ENCODE results near the gene SNX7. TPM values are rescaled to one million over a fixed set of nuclear protein-coding genes. Genes with fewer than 3 reads are reported as not detected.

Gene SNX7
- total RNA-seq, 2 donors from 2014 or later = 0.99 to 2.1 TPM

- DNase-seq = no peak
- H3K4me3 Mint-ChIP-seq = no peak overlapping the region
- peaks cover 5% of the 10 kb centered on the region for H3K27me3 Mint-ChIP-seq
- no peak for ATAC-seq
- no peak overlapping the region for H3K27ac Mint-ChIP-seq
- H3K36me3 Mint-ChIP-seq (ENCODE audit: low read depth) = peaks cover 3% of the 10 kb centered on the region
- no peaks in the 10 kb centered on the region for H3K9me3 ChIP-seq (ENCODE audit: control insufficient read depth, low read length, poor library complexity, severe bottlenecking)
- H3K4me1 Mint-ChIP-seq = peaks cover 8% of the 10 kb centered on the region
Observed at GRCh38 chr1:98761219-98761865, 99.8 kb downstream of the SNX7 start.

- no peaks in the 10 kb centered on the region for H3K9me3 ChIP-seq (ENCODE audit: control insufficient read depth, low read length, poor library complexity, severe bottlenecking)
- Mint-ChIP-seq H3K27ac (no peak overlapping the region), H3K4me3 (no peak overlapping the region), H3K36me3 (ENCODE audit: low read depth) (peaks cover 3% of the 10 kb centered on the region), H3K4me1 (peaks cover 10% of the 10 kb centered on the region), H3K27me3 (peaks cover 5% of the 10 kb centered on the region)
- DNase-seq = no peak
- ATAC-seq = no peak
Observed at GRCh38 chr1:98763488-98764150, 102.1 kb downstream of the SNX7 start.

DNA sequence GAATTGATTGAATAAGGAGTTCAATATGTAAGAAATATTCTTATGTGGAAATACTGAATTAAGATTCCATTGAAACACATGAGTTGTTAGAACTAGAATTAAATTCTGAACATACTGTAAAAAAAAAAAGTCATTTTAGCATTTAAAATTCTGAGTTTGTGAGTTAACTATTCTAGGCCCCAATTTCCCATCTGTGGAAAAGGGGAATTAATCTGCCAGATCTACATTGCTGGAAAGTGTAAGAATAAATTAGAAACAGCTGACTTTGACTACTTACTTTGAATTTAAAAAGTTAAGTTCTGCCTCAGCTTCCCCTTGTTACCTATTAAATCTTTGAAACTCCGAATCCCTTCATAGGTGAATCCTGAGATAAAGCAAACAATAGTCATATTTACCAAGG lies 103.0 kb downstream of the SNX7 start:
- H3K27ac Mint-ChIP-seq = no peak overlapping the region
- H3K27me3 Mint-ChIP-seq = peaks cover 5% of the 10 kb centered on the region
- no peaks in the 10 kb centered on the region for H3K9me3 ChIP-seq (ENCODE audit: control insufficient read depth, low read length, poor library complexity, severe bottlenecking)
- no peak overlapping the region for H3K4me3 Mint-ChIP-seq
- ATAC-seq (no peak), DNase-seq (no peak)
- peaks cover 10% of the 10 kb centered on the region for H3K4me1 Mint-ChIP-seq
- H3K36me3 Mint-ChIP-seq (ENCODE audit: low read depth) = peaks cover 3% of the 10 kb centered on the region

- no peak for DNase-seq
- no peak overlapping the region for H3K4me3 Mint-ChIP-seq
- H3K4me1 Mint-ChIP-seq = peaks cover 11% of the 10 kb centered on the region
- no peak overlapping the region for H3K27ac Mint-ChIP-seq
- H3K9me3 ChIP-seq (ENCODE audit: control insufficient read depth, low read length, poor library complexity, severe bottlenecking) = no peaks in the 10 kb centered on the region
- no peak for ATAC-seq
- peaks cover 4% of the 10 kb centered on the region for H3K27me3 Mint-ChIP-seq
- peaks cover 3% of the 10 kb centered on the region for H3K36me3 Mint-ChIP-seq (ENCODE audit: low read depth)
Observed at GRCh38 chr1:98766255-98766654, 104.7 kb downstream of the SNX7 start.

DNA sequence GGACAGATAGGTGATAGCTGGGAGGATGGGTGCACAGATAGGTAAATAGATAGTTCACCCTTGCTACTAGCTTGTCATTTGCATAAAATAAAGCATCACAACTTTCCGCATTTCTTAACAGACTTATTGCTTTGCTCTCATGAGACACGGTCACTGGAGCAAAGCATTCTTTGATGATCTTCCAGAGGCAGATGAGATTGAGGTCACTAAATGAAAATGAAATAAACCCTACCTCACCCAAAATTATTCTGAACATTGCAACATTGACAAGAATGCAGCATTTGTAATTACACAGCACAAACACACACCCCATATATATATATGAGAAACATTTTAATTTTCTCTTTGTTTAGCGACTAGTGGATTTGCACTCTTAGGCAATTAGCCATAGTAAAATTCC lies 107.6 kb downstream of the SNX7 start:
- DNase-seq (no peak), ATAC-seq (no peak)
- Mint-ChIP-seq H3K27ac (no peak overlapping the region), H3K4me1 (peaks cover 5% of the 10 kb centered on the region), H3K4me3 (no peak overlapping the region), H3K27me3 (peaks cover 5% of the 10 kb centered on the region), H3K36me3 (ENCODE audit: low read depth) (no peaks in the 10 kb centered on the region)
- H3K9me3 ChIP-seq (ENCODE audit: control insufficient read depth, low read length, poor library complexity, severe bottlenecking) = no peaks in the 10 kb centered on the region

DNA sequence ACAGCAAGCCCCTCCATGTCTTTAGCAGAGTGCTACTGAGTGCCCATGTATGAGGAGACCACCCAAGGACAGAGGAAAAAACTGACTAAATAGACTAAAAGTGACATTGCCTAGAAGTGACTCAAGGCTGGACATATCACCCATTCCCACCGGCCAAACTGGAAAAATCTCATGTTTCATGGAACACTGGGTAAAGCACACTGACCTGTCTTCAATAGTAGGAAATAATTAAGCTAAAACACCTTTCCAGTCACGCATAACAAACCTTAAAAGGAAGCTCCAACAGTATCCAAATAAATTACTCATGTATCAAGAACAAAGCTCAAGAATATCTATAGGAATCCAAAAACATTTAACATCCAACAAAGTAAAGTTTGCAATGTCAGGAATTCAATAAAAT lies 120.4 kb downstream of the SNX7 start:
- H3K4me1 Mint-ChIP-seq = no peaks in the 10 kb centered on the region
- H3K27ac Mint-ChIP-seq = no peak overlapping the region
- no peaks in the 10 kb centered on the region for H3K9me3 ChIP-seq (ENCODE audit: control insufficient read depth, low read length, poor library complexity, severe bottlenecking)
- H3K27me3 Mint-ChIP-seq = peaks cover 19% of the 10 kb centered on the region
- DNase-seq (no peak), ATAC-seq (no peak)
- H3K4me3 Mint-ChIP-seq = no peak overlapping the region
- H3K36me3 Mint-ChIP-seq (ENCODE audit: low read depth) = peaks cover under 1% of the 10 kb centered on the region

DNA sequence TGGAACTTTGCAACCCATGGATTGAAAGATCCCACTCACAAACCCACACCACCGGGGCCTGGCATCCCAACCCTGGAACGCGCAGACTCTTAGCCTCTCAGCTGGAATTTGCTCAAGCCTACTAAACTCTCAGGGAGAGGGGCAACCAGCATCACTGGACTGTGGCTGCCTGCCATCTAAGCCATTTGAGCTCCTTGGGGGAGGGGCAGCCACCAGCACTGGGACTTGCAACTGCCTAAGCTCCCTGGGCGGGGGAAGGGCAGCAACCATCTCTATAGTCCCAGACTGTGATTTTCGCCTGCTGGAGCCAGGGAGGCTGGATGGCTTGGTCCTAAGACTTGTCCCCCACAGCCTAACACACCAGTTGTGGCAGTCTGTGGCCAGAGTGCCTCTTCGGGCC lies 122.3 kb downstream of the SNX7 start:
- Mint-ChIP-seq H3K4me1 (no peaks in the 10 kb centered on the region), H3K27ac (no peak overlapping the region), H3K4me3 (no peak overlapping the region), H3K27me3 (peaks cover 13% of the 10 kb centered on the region), H3K36me3 (ENCODE audit: low read depth) (peaks cover 3% of the 10 kb centered on the region)
- no peaks in the 10 kb centered on the region for H3K9me3 ChIP-seq (ENCODE audit: control insufficient read depth, low read length, poor library complexity, severe bottlenecking)
- ATAC-seq = no peak
- no peak for DNase-seq

- no peak overlapping the region for H3K4me3 Mint-ChIP-seq
- DNase-seq = no peak
- H3K36me3 Mint-ChIP-seq (ENCODE audit: low read depth) = peaks cover 3% of the 10 kb centered on the region
Observed at GRCh38 chr1:98791498-98791897, 130.0 kb downstream of the SNX7 start.

DNA sequence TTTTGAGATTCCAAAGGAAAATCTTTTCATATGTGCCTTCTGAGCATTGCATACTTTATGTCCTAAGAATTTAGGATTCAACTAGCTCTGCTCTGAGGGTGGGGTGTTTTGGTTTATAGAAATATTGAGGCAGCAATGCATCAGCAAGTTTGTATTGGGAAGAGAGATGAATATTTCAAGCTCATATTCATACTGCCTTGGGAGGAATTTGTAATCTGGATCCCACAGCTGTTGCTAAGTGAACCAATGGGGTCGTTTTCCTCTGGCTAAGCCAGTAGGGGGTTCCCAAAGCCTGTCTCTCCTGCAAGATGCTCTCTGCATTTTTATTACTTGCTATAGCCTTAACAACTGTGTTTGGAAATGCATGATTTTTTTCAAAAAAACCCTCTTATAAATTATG lies 130.6 kb downstream of the SNX7 start:
- no peaks in the 10 kb centered on the region for H3K9me3 ChIP-seq (ENCODE audit: control insufficient read depth, low read length, poor library complexity, severe bottlenecking)
- H3K4me3 Mint-ChIP-seq = no peak overlapping the region
- H3K36me3 Mint-ChIP-seq (ENCODE audit: low read depth) = peaks cover under 1% of the 10 kb centered on the region
- H3K27ac Mint-ChIP-seq = no peak overlapping the region
- DNase-seq (no peak), ATAC-seq (no peak)
- peaks cover 15% of the 10 kb centered on the region for H3K4me1 Mint-ChIP-seq
- H3K27me3 Mint-ChIP-seq = no peaks in the 10 kb centered on the region

More at GRCh38 chr1:98791498-98791897, 130.0 kb downstream of the SNX7 start:
- Mint-ChIP-seq H3K4me1 (peaks cover 9% of the 10 kb centered on the region), H3K27ac (no peak overlapping the region), H3K27me3 (no peaks in the 10 kb centered on the region)
- no peak for ATAC-seq
- H3K9me3 ChIP-seq (ENCODE audit: control insufficient read depth, low read length, poor library complexity, severe bottlenecking) = no peaks in the 10 kb centered on the region

GRCh38 chr1:98793136-98793535 lies 131.6 kb downstream of the SNX7 start:
- no peak overlapping the region for H3K27ac Mint-ChIP-seq
- ATAC-seq = no peak
- no peaks in the 10 kb centered on the region for H3K36me3 Mint-ChIP-seq (ENCODE audit: low read depth)
- H3K27me3 Mint-ChIP-seq = no peaks in the 10 kb centered on the region
- no peak overlapping the region for H3K4me3 Mint-ChIP-seq
- H3K4me1 Mint-ChIP-seq = peaks cover 20% of the 10 kb centered on the region
- H3K9me3 ChIP-seq (ENCODE audit: control insufficient read depth, low read length, poor library complexity, severe bottlenecking) = no peaks in the 10 kb centered on the region
- no peak for DNase-seq

GRCh38 chr1:98794196-98794886 lies 132.8 kb downstream of the SNX7 start:
- H3K9me3 ChIP-seq (ENCODE audit: control insufficient read depth, low read length, poor library complexity, severe bottlenecking) = no peaks in the 10 kb centered on the region
- ATAC-seq = peak; percentile 85
- Mint-ChIP-seq H3K27ac (peak overlapping the region; percentile 39), H3K27me3 (no peaks in the 10 kb centered on the region), H3K36me3 (ENCODE audit: low read depth) (no peaks in the 10 kb centered on the region), H3K4me1 (peaks cover 23% of the 10 kb centered on the region), H3K4me3 (no peak overlapping the region)
- DNase-seq = peak in 2 of 3 donors; percentile 17 to 34

GRCh38 chr1:98796049-98796448 lies 134.5 kb downstream of the SNX7 start:
- no peak overlapping the region for H3K27ac Mint-ChIP-seq
- H3K27me3 Mint-ChIP-seq = no peaks in the 10 kb centered on the region
- no peaks in the 10 kb centered on the region for H3K9me3 ChIP-seq (ENCODE audit: control insufficient read depth, low read length, poor library complexity, severe bottlenecking)
- DNase-seq (no peak), ATAC-seq (no peak)
- H3K4me3 Mint-ChIP-seq = no peak overlapping the region
- H3K4me1 Mint-ChIP-seq = peaks cover 23% of the 10 kb centered on the region
- H3K36me3 Mint-ChIP-seq (ENCODE audit: low read depth) = no peaks in the 10 kb centered on the region

- Mint-ChIP-seq H3K36me3 (ENCODE audit: low read depth) (no peaks in the 10 kb centered on the region), H3K27ac (no peak overlapping the region), H3K27me3 (no peaks in the 10 kb centered on the region), H3K4me1 (peaks cover 23% of the 10 kb centered on the region), H3K4me3 (no peak overlapping the region)
- DNase-seq (no peak), ATAC-seq (peak; percentile 83)
- no peaks in the 10 kb centered on the region for H3K9me3 ChIP-seq (ENCODE audit: control insufficient read depth, low read length, poor library complexity, severe bottlenecking)
Observed at GRCh38 chr1:98797506-98797905, 136.0 kb downstream of the SNX7 start.

Measured in T-helper 17 cell (primary cell).